Lower lobe of right lung (tissue), 2 donors: ENCODE measurements around the gene SLC5A10. TPM values are rescaled to one million over a fixed set of nuclear protein-coding genes. Genes with fewer than 3 reads are reported as not detected.
A peak's percentile ranks its signal among the peaks of the same experiment; 100 is the strongest.

Source experiments
- ATAC-seq, 2 donors: fragments of 200-7000 bp; cut with Tn5 transposase; one replicate each; pipeline ENCODE4 v1.9.1; 2020 to 2022; ENCODE audit warnings: mild to moderate bottlenecking in 2 of 2, moderate library complexity in 2 of 2
- DNase-seq: peaks from one replicate; pipeline ENCODE4 v3.0.0-alpha.2; 2020
- H3K27ac ChIP-seq: fragments of 200-600 bp; one replicate; pipeline ENCODE4 v1.8.0; 2022
- H3K27me3 ChIP-seq: fragments of 200-600 bp; one replicate; pipeline ENCODE4 v1.8.0; 2022; ENCODE audit warnings: low read depth
- H3K36me3 ChIP-seq: fragments of 200-600 bp; one replicate; pipeline ENCODE4 v1.8.0; 2022; ENCODE audit warnings: mild to moderate bottlenecking
- H3K4me1 ChIP-seq: fragments of 200-600 bp; one replicate; pipeline ENCODE4 v1.8.0; 2022
- H3K4me3 ChIP-seq: fragments of 200-600 bp; one replicate; pipeline ENCODE4 v1.8.0; 2022; ENCODE audit warnings: mild to moderate bottlenecking
- H3K9me3 ChIP-seq: fragments of 200-600 bp; one replicate; pipeline ENCODE4 v1.8.0; 2022
- CTCF ChIP-seq: fragments of 200-600 bp; IDR thresholded peaks from one replicate; pipeline ENCODE4 v1.8.0; 2022; ENCODE audit warnings: antibody characterized with exemption, mild to moderate bottlenecking
- intact Hi-C: fragments of 100-400 bp; cut with DNase I; formaldehyde crosslinking; loops from one replicate; pipeline ENCODE4 v1.11.0; 2022
- total RNA-seq: library from RNA; stranded (reverse); fragmentation: NEBNext Ultra II Directional; extraction: Animal tissue kit (Norgen Biotek cat#: 25700); gene quantifications from one replicate; pipeline ENCODE4 v1.2.1, GENCODE V29; 2021
- donor health status: DM: no; HTN: yes; CAD: no; lungs with severe emphysema.

SLC5A10 gene
- total RNA-seq, 1 donor from 2014 or later, result not detected

- H3K9me3 ChIP-seq, result no peaks in the 10 kb centered on the region
- TF ChIP-seq CTCF, result no peak
- no peak for DNase-seq
- H3K36me3 ChIP-seq, result no peaks in the 10 kb centered on the region
- no peaks in the 10 kb centered on the region for H3K27me3 ChIP-seq
- ATAC-seq, result no peak
- no peak overlapping the region for H3K27ac ChIP-seq
- H3K4me1 ChIP-seq, result peaks cover 6% of the 10 kb centered on the region
- intact Hi-C loops, result no loop called here
- no peak overlapping the region for H3K4me3 ChIP-seq
These were observed 6.6 kb downstream of the SLC5A10 start for GRCh38 chr17:18958611-18959010.

GRCh38 chr17:18959071-18959844 is 7.3 kb downstream of the SLC5A10 start:
- no peak for ATAC-seq
- H3K4me1 ChIP-seq, result peaks cover 6% of the 10 kb centered on the region
- TF ChIP-seq CTCF, result no peak
- no peaks in the 10 kb centered on the region for H3K9me3 ChIP-seq
- no peaks in the 10 kb centered on the region for H3K27me3 ChIP-seq
- intact Hi-C loops, result no loop called here
- DNase-seq, result no peak
- no peaks in the 10 kb centered on the region for H3K36me3 ChIP-seq
- H3K27ac ChIP-seq, result no peak overlapping the region
- H3K4me3 ChIP-seq, result no peak overlapping the region

- ATAC-seq, result no peak
- Histone ChIP-seq H3K36me3 (no peaks in the 10 kb centered on the region), H3K4me1 (peaks cover 6% of the 10 kb centered on the region), H3K4me3 (no peak overlapping the region), H3K27ac (no peak overlapping the region), H3K27me3 (no peaks in the 10 kb centered on the region), H3K9me3 (no peaks in the 10 kb centered on the region)
- intact Hi-C loops, result no loop called here
- TF ChIP-seq CTCF, result no peak
- DNase-seq, result no peak
These were observed 7.9 kb downstream of the SLC5A10 start for GRCh38 chr17:18959845-18960240.

- Histone ChIP-seq H3K4me1 (peaks cover 6% of the 10 kb centered on the region), H3K36me3 (no peaks in the 10 kb centered on the region), H3K4me3 (no peak overlapping the region), H3K27me3 (no peaks in the 10 kb centered on the region), H3K9me3 (no peaks in the 10 kb centered on the region), H3K27ac (no peak overlapping the region)
- DNase-seq (peak; percentile 47), ATAC-seq (peak in 1 of 2 donors; percentile 4)
- intact Hi-C loops, result no loop called here
- no peak for TF ChIP-seq CTCF
These were observed 8.3 kb downstream of the SLC5A10 start for GRCh38 chr17:18960241-18960665.

DNA sequence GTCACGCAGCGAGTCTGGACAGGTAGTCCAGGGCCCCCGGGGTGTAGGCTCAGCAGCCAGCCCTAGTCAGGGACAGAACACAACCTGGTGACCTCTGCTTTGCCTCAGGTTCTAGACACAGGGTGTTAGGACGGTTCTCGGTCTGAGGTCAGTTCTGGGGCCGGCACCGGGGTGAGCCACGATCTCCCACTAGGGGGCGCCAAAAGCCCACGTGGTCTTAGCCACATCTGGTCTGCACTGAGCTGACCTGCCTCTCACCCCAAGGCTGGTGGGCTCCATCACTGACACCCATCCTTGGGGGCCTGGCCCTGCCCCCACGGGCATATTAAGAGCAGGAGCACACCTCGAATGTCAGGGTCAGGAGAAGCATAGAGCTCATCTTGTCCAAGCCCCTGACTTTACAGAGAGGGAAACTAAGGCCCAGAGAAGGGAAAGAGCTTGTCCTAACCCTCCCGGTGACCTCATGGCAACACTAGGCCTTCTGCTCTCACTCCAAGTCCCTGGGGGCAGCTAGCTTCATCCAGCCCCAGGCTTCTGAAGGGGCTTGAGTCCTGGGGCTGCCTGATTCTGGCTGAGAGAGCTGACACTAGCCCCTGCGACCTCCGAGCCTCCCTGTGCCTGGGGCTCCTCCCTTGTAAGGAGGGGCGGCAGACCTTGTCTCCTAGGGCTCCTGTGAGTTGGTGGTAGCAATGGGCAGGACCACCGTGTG is 9.0 kb downstream of the SLC5A10 start:
- Histone ChIP-seq H3K27ac (no peak overlapping the region), H3K4me1 (peaks cover 6% of the 10 kb centered on the region), H3K36me3 (no peaks in the 10 kb centered on the region), H3K4me3 (no peak overlapping the region), H3K27me3 (no peaks in the 10 kb centered on the region), H3K9me3 (no peaks in the 10 kb centered on the region)
- peak; percentile 88 to 92 for ATAC-seq
- peak; percentile 87 for DNase-seq
- intact Hi-C loops, result no loop called here
- TF ChIP-seq CTCF, result peak; percentile 94
